GM21381 (cell line): ENCODE data around the gene RBMS3.
"Not testable (repeated sequence)": the region's sequence is repeated elsewhere in the genome, so short reads cannot be mapped to it uniquely, and the experiment has no call there.

Experiments used
- ATAC-seq: cut with Tn5 transposase; IDR thresholded peaks from one replicate; pipeline ENCODE4 v1.9.1; 2021; ENCODE audit warnings: mild to moderate bottlenecking, moderate library complexity; ENCODE audit not compliant: unreplicated experiment

The RBMS3 gene

GRCh38 chr3:29310865-29311264, 30.0 kb downstream of the RBMS3 start:
- ATAC-seq, result no peak

- no peak for ATAC-seq
Observed at GRCh38 chr3:29311795-29312194, 30.9 kb downstream of the RBMS3 start.

- no peak for ATAC-seq
Observed at GRCh38 chr3:29312395-29312794, 31.5 kb downstream of the RBMS3 start.

- no peak for ATAC-seq
Observed at GRCh38 chr3:29312960-29313452, 32.1 kb downstream of the RBMS3 start.

GRCh38 chr3:29313981-29314726, 33.3 kb downstream of the RBMS3 start:
- ATAC-seq, result no peak

GRCh38 chr3:29314727-29315088, 33.8 kb downstream of the RBMS3 start:
- ATAC-seq, result no peak

- ATAC-seq, result no peak
Observed at GRCh38 chr3:29317659-29318173, 36.8 kb downstream of the RBMS3 start.

- no peak for ATAC-seq
Observed at GRCh38 chr3:29318251-29318650, 37.4 kb downstream of the RBMS3 start.

- ATAC-seq, result peak; percentile 77
Observed at GRCh38 chr3:29319262-29319661, 38.4 kb downstream of the RBMS3 start.

GRCh38 chr3:29319798-29320197, 38.9 kb downstream of the RBMS3 start:
- ATAC-seq, result no peak

- no peak for ATAC-seq
Observed at GRCh38 chr3:29322586-29322985, 41.7 kb downstream of the RBMS3 start.

- peak; percentile 97 for ATAC-seq
Observed at GRCh38 chr3:29324180-29324651, 43.3 kb downstream of the RBMS3 start.

- not testable (repeated sequence) for ATAC-seq
Observed at GRCh38 chr3:29326540-29326939, 45.7 kb downstream of the RBMS3 start.

- ATAC-seq, result no peak
Observed at GRCh38 chr3:29329986-29330890, 49.4 kb downstream of the RBMS3 start.

GRCh38 chr3:29331035-29331434, 50.2 kb downstream of the RBMS3 start:
- no peak for ATAC-seq

- no peak for ATAC-seq
Observed at GRCh38 chr3:29331456-29332194, 50.8 kb downstream of the RBMS3 start.

- no peak for ATAC-seq
Observed at GRCh38 chr3:29332195-29332637, 51.3 kb downstream of the RBMS3 start.

- no peak for ATAC-seq
Observed at GRCh38 chr3:29333576-29333975, 52.7 kb downstream of the RBMS3 start.

GRCh38 chr3:29334706-29335105, 53.8 kb downstream of the RBMS3 start:
- ATAC-seq, result no peak

- ATAC-seq, result peak; percentile 43
Observed at GRCh38 chr3:29335438-29335837, 54.6 kb downstream of the RBMS3 start.

- no peak for ATAC-seq
Observed at GRCh38 chr3:29335943-29336342, 55.1 kb downstream of the RBMS3 start.
